GM19043 (cell line): ENCODE measurements around the gene SLC35F3.

Source experiments
- ATAC-seq: cut with Tn5 transposase; IDR thresholded peaks from one replicate; pipeline ENCODE4 v1.9.1; 2021; ENCODE audit warnings: low read depth; ENCODE audit not compliant: unreplicated experiment

Gene SLC35F3

GRCh38 chr1:233909195-233909594 is 4.7 kb downstream of the SLC35F3 start:
- ATAC-seq, result no peak

- ATAC-seq, result no peak
Measured at GRCh38 chr1:233912447-233912846, 8.0 kb downstream of the SLC35F3 start.

- ATAC-seq, result no peak
Measured at GRCh38 chr1:233912909-233913308, 8.4 kb downstream of the SLC35F3 start.

GRCh38 chr1:233916706-233917105 is 12.2 kb downstream of the SLC35F3 start:
- ATAC-seq, result no peak

- no peak for ATAC-seq
Measured at GRCh38 chr1:233919786-233920185, 15.3 kb downstream of the SLC35F3 start.

DNA sequence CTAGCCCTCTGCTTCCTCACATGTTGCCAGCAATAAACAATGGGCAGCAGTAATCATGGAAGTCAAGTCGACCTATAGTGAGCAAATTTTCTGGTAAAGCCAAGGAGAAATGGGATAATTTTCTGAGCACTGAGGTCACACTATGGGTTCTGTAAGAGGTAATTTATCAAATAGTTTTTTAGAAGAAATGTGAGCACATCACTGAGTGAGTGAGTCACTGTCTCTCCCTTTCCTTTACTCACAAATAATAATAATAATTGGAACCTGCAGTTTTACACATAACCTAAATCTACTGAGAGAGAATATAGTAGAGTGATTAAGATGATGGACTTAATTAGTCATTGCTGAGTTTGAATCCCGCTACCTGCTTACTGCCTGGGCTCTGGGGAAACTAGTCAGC is 23.6 kb downstream of the SLC35F3 start:
- no peak for ATAC-seq

DNA sequence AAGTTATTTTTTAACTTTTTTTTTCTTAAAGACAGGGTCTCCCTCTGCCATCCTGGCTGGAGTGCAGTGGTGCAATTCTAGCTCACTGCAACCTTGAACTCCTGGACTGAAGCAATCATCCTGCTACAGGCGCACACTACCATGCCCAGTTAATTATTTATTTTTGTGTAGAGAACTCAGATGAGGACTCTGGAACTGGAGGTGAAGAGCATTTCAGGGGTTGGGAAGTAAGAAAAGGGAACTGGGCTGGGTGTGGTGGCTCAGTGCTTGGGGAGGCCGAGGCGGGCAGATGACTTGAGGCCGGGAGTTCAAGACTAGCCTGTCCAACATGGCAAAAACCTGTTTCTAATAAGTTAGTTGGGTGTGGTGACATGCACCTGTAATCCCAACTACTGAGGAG is 28.9 kb downstream of the SLC35F3 start:
- ATAC-seq, result no peak

DNA sequence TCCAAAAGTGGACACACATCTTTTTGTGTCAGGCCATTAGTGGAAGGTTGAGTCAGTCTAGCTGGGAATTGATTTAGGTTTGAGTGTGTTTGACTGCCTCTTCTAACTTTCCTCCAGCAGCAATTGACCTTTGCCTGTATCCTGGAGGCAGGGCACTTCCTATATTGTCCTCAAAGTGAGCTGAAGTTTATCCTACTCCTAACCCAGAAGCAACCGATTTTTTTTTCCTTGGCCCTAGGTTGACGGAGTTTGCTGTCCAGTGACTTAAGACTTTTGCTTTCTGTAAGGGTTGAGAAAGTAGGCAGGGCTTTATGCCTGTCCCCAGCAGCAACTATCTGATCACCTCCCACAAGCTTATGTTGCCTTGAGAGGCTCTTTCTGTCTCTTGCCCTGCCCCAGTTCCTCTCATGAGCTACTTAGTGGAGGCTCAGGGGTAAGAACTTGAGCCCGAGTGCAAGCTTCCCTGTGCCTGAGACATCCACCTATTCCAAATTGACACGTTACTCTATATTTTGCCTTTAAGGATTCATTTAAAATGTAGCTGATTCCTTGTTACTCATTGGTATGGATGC is 30.9 kb downstream of the SLC35F3 start:
- no peak for ATAC-seq

DNA sequence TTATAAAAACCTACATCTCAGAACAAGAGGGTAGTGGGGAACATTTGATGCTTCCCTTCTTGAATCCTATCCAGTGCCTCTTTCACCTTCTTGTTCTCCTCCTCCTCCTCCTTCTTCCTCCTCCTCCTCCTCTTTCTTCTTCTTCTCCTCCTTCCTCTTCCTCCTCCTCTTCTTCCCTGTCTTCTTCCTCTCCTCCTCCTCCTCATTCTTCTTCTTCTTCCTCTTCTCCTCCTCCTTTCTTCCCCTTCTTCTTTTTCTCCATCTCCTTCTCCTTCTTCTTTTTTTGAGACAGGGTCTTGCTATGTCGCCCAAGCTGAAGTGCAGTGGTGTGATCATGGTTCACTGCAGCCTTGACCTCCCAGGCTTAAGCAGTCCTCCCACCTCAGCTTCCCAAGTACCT is 31.9 kb downstream of the SLC35F3 start:
- no peak for ATAC-seq

GRCh38 chr1:233936842-233937241 is 32.4 kb downstream of the SLC35F3 start:
- ATAC-seq, result no peak

DNA sequence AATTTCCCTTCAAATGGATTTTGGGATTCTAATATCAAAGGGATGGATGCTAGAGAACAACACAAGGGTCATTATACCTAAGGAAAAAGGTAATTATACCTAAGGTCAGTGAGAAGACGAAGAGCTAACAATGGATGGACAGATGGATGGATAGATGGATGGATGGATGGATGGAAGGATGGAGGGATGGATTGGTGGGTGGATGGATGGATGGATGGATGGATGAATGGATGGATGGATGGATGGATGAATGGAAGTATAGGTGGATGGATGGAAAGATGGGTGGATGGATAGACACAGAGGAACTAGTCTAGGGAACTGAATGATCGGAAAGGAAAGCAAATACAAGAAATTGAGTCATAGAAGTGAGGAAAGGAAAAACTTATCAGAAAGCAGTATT is 34.0 kb downstream of the SLC35F3 start:
- no peak for ATAC-seq

DNA sequence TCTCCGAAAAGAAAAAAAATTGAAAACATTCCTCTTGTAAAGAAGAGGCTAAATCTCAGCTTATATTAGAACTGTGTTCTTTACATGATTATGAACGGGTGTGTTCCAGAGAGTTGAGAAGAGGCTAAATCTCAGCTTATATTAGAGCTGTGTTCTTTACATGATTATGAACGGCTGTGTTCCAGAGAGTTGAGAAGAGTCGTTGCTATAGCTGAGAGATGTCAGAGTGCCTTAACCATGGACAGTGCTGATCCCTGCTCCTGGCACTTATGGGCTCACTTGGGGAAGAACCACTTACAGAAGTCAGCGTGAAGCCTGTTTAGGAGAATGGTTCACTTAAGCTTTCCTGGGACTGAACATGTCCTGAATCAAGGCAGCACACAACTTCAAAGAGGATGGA is 35.0 kb downstream of the SLC35F3 start:
- ATAC-seq, result no peak

DNA sequence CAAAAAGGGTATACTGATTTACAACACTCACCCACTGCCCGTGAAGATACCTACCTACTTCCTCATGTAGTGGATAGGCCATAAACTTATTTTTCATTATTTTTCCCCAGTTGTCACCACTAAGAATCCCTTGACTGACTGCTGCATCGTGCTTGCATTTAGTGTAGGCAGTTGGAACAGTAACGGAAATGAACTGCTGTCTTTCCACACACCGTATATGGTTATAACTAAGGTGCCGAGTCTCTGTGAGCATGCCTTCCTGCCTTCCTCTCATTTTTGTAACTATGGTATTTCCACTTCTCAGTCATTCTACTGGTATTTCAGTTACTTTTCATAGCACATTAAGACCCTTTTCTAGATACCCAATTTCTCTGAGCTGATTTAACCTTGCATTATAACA is 36.4 kb downstream of the SLC35F3 start:
- no peak for ATAC-seq

DNA sequence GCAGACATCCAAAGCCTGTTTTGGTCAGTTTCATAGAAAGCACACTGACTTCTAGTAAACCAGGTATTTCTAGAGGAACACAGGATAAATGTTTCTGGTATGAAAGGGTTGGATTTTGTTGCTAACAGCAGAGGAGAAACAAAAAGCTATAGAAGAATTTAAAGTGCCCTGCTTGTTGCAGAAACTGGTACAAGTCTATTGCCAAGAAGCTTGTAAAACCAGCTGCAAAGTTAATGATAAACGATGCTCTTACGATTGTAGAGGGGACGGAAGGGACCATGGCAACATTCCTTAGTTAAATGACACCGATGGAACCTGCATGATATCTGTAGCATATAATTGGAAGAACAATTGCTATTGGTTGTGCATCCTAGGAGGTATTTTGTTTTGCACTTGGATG is 40.1 kb downstream of the SLC35F3 start:
- ATAC-seq, result no peak

DNA sequence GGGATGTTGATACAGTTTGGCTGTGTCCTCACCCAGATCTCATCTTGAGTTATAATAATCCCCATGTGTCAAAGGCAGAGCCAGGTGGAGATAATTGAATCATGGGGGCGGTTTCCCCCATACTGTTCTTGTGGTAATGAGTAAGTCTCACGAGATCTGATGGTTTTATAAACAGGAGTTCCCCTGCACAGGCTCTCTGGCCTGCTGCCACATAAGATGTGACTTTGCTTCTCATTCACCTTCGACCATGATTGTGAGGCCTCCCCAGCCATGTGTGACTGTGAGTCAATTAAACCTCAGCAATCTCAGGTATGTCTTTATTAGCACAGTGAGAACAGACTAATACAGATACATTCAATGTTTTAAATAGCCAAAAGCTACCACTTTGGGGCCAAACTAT is 41.1 kb downstream of the SLC35F3 start:
- ATAC-seq, result no peak

GRCh38 chr1:233945979-233946378 is 41.5 kb downstream of the SLC35F3 start:
- no peak for ATAC-seq

- no peak for ATAC-seq
Measured at GRCh38 chr1:233946724-233947123, 42.2 kb downstream of the SLC35F3 start.

GRCh38 chr1:233951804-233952203 is 47.3 kb downstream of the SLC35F3 start:
- ATAC-seq, result no peak

GRCh38 chr1:233957691-233958090 is 53.2 kb downstream of the SLC35F3 start:
- no peak for ATAC-seq

DNA sequence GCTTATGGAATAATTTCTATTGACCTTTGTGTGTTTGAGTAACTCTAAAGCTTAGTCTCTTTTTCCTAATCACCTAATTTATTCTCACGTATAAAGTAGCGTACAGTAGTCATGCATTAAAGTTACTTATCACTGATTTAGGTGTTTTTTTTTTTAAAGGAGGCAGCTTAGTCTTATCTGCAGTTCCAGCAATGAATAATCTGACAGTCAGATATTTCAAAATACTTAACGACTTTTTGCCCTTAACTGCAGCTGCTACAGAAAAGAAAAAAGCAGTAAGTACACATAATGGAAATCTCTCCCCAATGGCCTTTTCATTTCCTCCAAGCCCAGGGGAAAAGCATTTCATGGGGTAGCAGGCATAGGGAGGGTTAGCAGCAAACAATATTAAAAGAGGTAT is 54.6 kb downstream of the SLC35F3 start:
- ATAC-seq, result no peak

GRCh38 chr1:233959971-233960370 is 55.5 kb downstream of the SLC35F3 start:
- no peak for ATAC-seq

DNA sequence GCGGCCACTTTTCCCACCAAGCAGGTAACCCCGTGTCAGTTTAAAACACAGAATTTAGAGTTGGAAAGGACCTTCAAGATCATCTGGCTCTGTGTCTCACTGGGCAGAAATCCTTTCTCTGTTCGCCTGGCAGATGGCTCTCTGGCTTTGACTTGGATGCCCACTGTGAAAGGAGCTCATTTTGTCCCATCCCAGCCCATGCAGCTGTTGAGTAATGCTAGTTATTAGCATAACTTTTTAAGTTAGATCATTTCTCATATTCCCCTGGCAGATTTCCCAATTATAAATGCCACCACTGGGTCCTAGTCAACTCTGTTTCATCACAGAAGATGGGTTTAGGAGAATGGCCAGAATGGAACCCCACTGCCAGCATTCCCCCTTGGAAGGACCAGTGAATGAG is 55.9 kb downstream of the SLC35F3 start:
- no peak for ATAC-seq

DNA sequence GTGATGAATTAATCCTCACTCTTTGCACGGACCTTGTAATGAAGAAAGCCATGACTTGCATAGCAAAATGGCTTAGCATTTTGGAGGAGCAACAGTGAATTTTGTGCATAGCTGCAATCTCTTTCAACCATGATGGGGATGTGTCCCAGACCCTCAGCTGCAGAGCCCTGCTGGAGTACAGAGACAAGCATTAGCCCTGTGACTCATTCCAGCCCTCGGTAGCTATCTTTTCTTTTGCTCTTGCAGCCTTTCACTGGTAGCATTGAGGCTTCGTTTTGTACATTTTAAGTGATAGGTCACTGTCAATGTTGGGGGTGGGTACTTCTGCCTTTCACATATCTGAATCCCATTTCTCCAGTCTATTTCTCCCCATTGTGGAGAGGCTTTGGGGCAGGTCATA is 58.4 kb downstream of the SLC35F3 start:
- no peak for ATAC-seq
